T47D (cell line): Measurements from ENCODE around the gene AGAP1.
"Not testable (repeated sequence)": the region's sequence is repeated elsewhere in the genome, so short reads cannot be mapped to it uniquely, and the experiment has no call there.

ENCODE experiments used
- DNase-seq, 2 experiments: peaks; one replicate each; pipeline versions ENCODE4 v3.0.0 to v3.0.0-alpha.2; 2011 to 2012; ENCODE audit warnings: low read depth in 1 of 2, low spot score in 1 of 2
- JUND ChIP-seq: IDR thresholded peaks from 2 replicates; pipeline ENCODE4 v1.6.1; 2012; ENCODE audit warnings: low read depth
- in situ Hi-C: cut with HindIII; loops from 2 replicates; pipeline ENCODE4 v1.10.0; 2016; ENCODE audit warnings: low sequenced_read_pairs, low pct_unique_long_range_greater_than_20kb

The AGAP1 gene

GRCh38 chr2:236081171-236081570 lies 587.3 kb downstream of the AGAP1 start:
- no peak for DNase-seq
- in situ Hi-C loops = no loop called here
- no peak for TF ChIP-seq JUND

- in situ Hi-C loops = no loop called here
- TF ChIP-seq JUND = no peak
- no peak for DNase-seq
Observed at GRCh38 chr2:236082061-236082460, 588.2 kb downstream of the AGAP1 start.

GRCh38 chr2:236083934-236084333 lies 590.1 kb downstream of the AGAP1 start:
- no peak for DNase-seq
- in situ Hi-C loops = no loop called here
- TF ChIP-seq JUND = no peak

- in situ Hi-C loops = no loop called here
- no peak for TF ChIP-seq JUND
- DNase-seq = no peak
Observed at GRCh38 chr2:236085211-236085610, 591.4 kb downstream of the AGAP1 start.

GRCh38 chr2:236085647-236086046 lies 591.8 kb downstream of the AGAP1 start:
- in situ Hi-C loops = no loop called here
- no peak for TF ChIP-seq JUND
- no peak for DNase-seq

- in situ Hi-C loops = no loop called here
- TF ChIP-seq JUND = no peak
Observed at GRCh38 chr2:236086403-236086970, 592.6 kb downstream of the AGAP1 start.

GRCh38 chr2:236086971-236087465 lies 593.2 kb downstream of the AGAP1 start:
- TF ChIP-seq JUND = no peak
- DNase-seq = no peak
- in situ Hi-C loops = no loop called here

More at GRCh38 chr2:236086403-236086970, 592.6 kb downstream of the AGAP1 start:
- no peak for DNase-seq

GRCh38 chr2:236088368-236089057 lies 594.7 kb downstream of the AGAP1 start:
- no peak for DNase-seq
- no peak for TF ChIP-seq JUND
- in situ Hi-C loops = no loop called here

GRCh38 chr2:236089271-236090026 lies 595.6 kb downstream of the AGAP1 start:
- no peak for TF ChIP-seq JUND
- in situ Hi-C loops = no loop called here
- no peak for DNase-seq

GRCh38 chr2:236090027-236090382 lies 596.2 kb downstream of the AGAP1 start:
- in situ Hi-C loops = no loop called here
- TF ChIP-seq JUND = no peak
- DNase-seq = no peak

- in situ Hi-C loops, DNase-seq: not testable (repeated sequence)
Observed at GRCh38 chr2:236090826-236091225, 597.0 kb downstream of the AGAP1 start.

- DNase-seq = no peak
- no peak for TF ChIP-seq JUND
- in situ Hi-C loops = no loop called here
Observed at GRCh38 chr2:236092714-236093113, 598.9 kb downstream of the AGAP1 start.

- DNase-seq = no peak
- in situ Hi-C loops = no loop called here
- no peak for TF ChIP-seq JUND
Observed at GRCh38 chr2:236093134-236093533, 599.3 kb downstream of the AGAP1 start.
